HuH-7 (cell line): ENCODE data around the gene F2R.
"Not testable (repeated sequence)": the region's sequence is repeated elsewhere in the genome, so short reads cannot be mapped to it uniquely, and the experiment has no call there.

Source experiments
- DNase-seq: peaks from one replicate; pipeline ENCODE4 v3.0.0; 2011; ENCODE audit warnings: low spot score

Gene F2R

GRCh38 chr5:76757049-76757448 is 41.1 kb downstream of the F2R start:
- no peak for DNase-seq

- not testable (repeated sequence) for DNase-seq
These were observed 45.2 kb downstream of the F2R start for GRCh38 chr5:76761118-76761517.

DNA sequence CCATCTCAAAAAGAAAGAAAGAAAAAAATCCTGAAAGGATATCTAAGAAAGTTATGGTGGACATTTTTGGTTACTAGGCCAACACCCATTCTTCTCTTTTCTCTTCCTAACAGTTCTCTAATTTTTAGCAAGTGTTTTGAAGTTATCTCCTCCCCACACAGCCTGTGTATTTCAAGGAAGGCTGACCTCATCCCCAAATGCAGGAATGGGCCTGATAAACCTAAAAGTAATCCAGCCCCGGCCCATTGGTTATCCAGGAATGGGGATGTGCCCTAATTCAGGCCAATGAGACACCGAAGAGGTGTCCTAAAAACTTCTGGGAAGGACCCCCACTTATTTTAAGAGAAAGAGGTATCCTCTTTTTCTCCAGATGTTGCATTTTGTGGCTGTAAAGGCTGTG is 46.6 kb downstream of the F2R start:
- DNase-seq, result no peak

- DNase-seq, result no peak
These were observed 47.2 kb downstream of the F2R start for GRCh38 chr5:76763136-76763535.

- no peak for DNase-seq
These were observed 48.4 kb downstream of the F2R start for GRCh38 chr5:76764374-76764773.

DNA sequence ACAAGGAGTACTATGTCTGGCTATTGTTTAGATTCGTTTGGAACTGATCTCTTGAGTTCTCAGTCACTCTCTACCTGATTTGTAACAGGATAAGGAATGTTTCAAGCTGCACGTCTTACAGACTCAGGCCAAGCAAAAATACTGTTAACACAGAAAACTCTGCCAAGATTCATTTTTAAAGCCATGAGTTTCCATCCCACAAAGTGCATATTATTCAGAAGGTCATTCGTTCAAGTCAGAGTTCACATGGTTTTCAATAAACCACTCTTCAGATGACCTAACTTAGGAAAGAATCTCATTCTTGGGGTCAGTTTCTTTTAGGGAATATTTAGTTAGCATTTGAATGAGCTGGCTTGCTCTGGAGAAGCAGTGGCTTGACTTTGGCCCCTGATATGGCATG is 49.3 kb downstream of the F2R start:
- no peak for DNase-seq

DNA sequence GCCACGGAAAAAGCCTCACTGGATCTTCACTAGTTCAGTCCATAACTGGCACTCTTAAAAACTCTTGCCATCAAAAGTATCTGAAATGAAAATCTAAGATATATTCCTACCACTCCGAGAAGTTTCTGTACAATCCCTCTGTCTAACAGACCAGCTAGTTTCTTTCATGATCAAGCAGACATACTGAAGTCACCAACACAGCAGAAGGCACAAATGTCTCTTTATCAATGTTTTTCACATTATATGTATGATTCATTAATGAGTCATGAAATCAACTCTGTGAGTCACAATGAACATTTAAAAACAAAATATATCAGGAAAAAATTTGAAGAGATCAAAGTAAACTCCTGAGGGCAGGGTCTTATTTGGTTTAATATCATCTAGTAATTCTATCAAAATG is 50.8 kb downstream of the F2R start:
- no peak for DNase-seq

DNA sequence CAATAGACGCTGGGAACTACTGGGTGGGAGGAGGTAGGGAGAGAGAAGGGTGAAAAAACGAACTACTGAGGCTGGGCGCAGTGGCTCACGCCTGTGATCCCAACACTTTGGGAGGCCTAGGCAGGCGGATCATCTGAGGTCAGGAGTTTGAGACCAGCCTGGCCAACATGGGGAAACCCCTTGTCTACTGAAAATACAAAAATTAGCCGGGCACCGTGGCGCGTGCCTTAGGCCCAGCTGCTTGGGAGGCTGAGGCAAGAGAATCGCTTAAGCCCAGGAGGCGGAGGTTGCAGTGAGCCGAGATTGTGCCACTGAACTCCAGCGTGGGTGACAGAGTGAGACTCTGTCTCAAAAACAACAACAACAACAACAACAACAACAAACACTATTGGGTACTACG is 55.1 kb downstream of the F2R start:
- not testable (repeated sequence) for DNase-seq

DNA sequence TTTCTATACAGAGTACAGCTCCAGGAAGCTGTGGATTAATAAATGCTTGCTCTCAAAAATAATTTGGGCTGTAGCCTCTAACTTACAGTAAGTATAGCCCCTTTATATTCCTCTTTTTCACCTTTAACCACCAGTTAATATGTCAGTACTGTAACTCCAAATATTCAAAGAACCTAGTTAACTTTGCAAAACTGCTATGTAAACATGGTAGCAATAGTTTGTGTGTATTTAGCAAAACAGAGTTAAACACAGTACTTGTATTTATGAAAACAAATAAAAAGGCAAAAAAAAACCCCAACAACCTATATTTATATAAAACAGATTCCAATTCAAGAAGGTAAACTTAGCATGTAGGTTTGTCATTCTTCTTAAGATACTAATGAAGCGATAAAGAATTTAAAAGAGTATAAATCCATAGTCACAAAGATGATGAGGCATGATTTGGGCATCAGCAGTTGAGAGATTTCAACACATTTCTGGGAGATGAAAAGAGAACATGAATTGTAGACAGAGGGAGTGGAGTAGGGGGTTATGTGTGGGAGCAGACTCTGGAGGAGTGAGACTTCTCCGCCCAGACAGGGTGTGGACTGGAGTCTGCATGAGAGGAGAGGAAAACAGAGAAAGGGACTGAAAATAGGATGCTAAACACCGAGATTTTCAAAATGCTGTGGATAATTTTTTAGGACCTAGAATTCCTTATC is 55.9 kb downstream of the F2R start:
- no peak for DNase-seq

DNA sequence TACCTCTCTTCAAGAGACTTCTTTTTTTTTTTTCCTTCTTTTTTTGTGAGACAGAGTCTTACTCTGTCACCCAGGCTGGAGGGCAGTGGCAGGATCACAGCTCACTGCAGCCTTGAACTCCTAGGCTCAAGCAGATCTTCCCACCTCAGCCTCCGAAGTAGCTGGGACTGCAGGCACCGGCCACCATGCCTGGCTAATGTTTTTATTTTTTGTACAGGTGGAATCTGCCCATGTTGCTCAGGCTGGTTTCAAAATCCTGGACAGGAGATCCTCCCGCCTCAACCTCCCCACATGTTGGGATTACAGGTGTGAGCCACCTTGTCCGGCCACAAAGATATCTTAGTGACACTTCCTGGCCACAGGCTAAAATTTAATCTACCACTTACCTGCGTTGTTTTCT is 60.0 kb downstream of the F2R start:
- no peak for DNase-seq

DNA sequence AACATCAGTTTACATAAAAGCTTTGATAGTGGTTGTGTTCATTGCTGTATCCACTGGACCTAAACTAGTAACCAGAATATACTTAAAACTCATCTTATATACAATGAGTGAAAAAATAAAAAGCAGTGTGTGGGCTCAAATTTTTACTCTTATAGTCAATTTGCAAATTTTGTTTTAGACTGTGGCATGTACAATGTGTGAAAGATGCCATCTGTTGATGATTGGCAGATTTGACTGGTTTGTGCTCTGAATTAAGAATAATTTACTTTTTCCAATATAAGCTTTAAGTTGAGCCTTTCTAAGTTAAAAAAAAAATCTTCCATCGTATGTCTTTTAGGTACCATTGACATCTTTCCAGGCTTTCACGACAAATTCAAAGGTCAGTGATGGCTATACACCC is 60.5 kb downstream of the F2R start:
- DNase-seq, result no peak

GRCh38 chr5:76780616-76781015 is 64.7 kb downstream of the F2R start:
- DNase-seq, result not testable (repeated sequence)

DNA sequence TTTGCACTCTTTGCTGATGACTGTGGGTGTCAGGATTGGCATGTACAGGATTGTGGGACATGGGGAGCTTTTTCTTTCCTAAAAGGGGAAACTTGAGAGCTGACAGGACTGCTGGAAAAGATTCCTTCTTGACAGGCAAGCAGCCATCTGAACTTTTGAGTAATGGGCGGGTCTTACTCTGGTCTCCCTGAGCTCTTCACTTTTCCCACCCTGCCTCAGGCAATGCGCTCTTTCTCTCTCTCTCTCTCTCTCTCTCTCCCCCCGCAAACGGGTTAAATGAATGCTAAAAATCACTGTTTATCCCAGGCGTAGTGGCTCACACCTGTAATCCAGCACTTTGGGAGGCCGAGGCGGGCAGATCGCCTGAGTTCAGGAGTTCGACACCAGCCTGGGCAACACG is 65.8 kb downstream of the F2R start:
- no peak for DNase-seq

GRCh38 chr5:76782444-76782843 is 66.5 kb downstream of the F2R start:
- no peak for DNase-seq
